Measurements from ENCODE around the gene CSKMT.

DNA sequence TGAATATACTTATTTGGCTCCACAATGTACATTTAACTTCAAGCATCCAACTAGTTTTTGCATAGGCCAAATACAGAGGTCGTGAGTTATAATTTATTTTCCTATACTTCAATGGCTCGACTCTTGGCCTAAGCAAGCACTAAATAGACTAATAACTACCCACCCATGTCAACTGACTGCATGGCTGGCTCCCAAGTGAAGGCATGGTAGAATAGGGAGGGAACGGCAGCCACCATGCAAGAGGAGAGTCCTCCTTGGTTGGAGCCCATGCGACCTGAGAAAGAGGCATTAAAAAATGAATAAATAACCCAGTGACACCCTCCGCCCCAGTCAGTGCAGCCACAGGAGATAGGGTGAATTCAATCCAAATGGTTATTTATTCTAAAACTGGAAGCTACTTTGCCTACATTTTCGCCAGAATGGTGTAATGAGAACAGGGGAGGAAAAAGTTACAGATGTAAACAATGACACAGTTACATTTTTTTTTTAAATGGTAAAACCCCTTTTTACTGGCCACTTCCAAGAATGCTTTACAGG lies 47.2 kb downstream of the CSKMT start:
- TF ChIP-seq, protein P1, sequence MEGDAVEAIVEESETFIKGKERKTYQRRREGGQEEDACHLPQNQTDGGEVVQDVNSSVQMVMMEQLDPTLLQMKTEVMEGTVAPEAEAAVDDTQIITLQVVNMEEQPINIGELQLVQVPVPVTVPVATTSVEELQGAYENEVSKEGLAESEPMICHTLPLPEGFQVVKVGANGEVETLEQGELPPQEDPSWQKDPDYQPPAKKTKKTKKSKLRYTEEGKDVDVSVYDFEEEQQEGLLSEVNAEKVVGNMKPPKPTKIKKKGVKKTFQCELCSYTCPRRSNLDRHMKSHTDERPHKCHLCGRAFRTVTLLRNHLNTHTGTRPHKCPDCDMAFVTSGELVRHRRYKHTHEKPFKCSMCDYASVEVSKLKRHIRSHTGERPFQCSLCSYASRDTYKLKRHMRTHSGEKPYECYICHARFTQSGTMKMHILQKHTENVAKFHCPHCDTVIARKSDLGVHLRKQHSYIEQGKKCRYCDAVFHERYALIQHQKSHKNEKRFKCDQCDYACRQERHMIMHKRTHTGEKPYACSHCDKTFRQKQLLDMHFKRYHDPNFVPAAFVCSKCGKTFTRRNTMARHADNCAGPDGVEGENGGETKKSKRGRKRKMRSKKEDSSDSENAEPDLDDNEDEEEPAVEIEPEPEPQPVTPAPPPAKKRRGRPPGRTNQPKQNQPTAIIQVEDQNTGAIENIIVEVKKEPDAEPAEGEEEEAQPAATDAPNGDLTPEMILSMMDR (IDR thresholded peaks at IDR 0.05 in 2 of 3, conservative IDR thresholded peaks at IDR 0.05 in 1 of 3; ENCODE audit: borderline replicate concordance in 1 of 3, insufficient read depth in 1 of 3, low read depth in 2 of 3, low read length in 2 of 3), result no peak
- TF ChIP-seq POLR2A (IDR thresholded peaks at IDR 0.05; ENCODE audit: borderline replicate concordance, extremely low read depth, insufficient read depth, insufficient read length), result no peak

Data from HCT116 (cell line).